Neuronal stem cell (in vitro differentiated cells): ENCODE data around the gene BUD23.

Experiments
- DNase-seq: peaks from one replicate; pipeline ENCODE4 v3.0.0-alpha.2; 2013; ENCODE audit warnings: low spot score
- H2AFZ ChIP-seq: one replicate; pipeline ENCODE4 v1.6.1; 2013; ENCODE audit warnings: mild to moderate bottlenecking, low read length, inconsistent platforms
- H2AK5ac ChIP-seq: 2 replicates; pipeline ENCODE4 v1.6.1; 2013; ENCODE audit warnings: low read depth, mild to moderate bottlenecking, inconsistent platforms, low read length, moderate library complexity, mixed read lengths
- H2BK120ac ChIP-seq: 2 replicates; pipeline ENCODE4 v1.6.1; 2013; ENCODE audit warnings: low read depth, mild to moderate bottlenecking, inconsistent platforms, low read length, moderate library complexity, mixed read lengths
- H2BK12ac ChIP-seq: one replicate; pipeline ENCODE4 v1.6.1; 2013; ENCODE audit warnings: low read length, inconsistent platforms
- H2BK15ac ChIP-seq: 2 replicates; pipeline ENCODE4 v1.6.1; 2013; ENCODE audit warnings: mild to moderate bottlenecking, low read length, inconsistent platforms, mixed read lengths
- H2BK5ac ChIP-seq: one replicate; pipeline ENCODE4 v1.6.1; 2013; ENCODE audit warnings: inconsistent platforms, mild to moderate bottlenecking, low read length, moderate library complexity
- H3K14ac ChIP-seq: one replicate; pipeline ENCODE4 v1.6.1; 2013; ENCODE audit warnings: low read length, inconsistent platforms
- H3K18ac ChIP-seq: 2 replicates; pipeline ENCODE4 v1.6.1; 2013; ENCODE audit warnings: low read length, inconsistent platforms
- H3K23ac ChIP-seq: 2 replicates; pipeline ENCODE4 v1.6.1; 2013; ENCODE audit warnings: low read depth, mild to moderate bottlenecking, mixed read lengths, low read length, inconsistent platforms; ENCODE audit not compliant: poor library complexity
- H3K27ac ChIP-seq: replicated peaks from 3 replicates; pipeline ENCODE4 v1.5.1; 2013; ENCODE audit warnings: low read length, inconsistent platforms
- H3K27me3 ChIP-seq, 3 experiments: 2 replicates each; pipeline ENCODE4 v1.6.1; 2013; ENCODE audit warnings: low read length in 3 of 3, mild to moderate bottlenecking in 2 of 3, inconsistent platforms in 1 of 3, low read depth in 1 of 3, mixed read lengths in 1 of 3, moderate library complexity in 1 of 3; ENCODE audit not compliant: control insufficient read depth in 3 of 3, insufficient read depth in 3 of 3
- H3K36me3 ChIP-seq, 2 donors: replicated peaks in 1 of 2; 2 replicates each; pipeline ENCODE4 v1.6.1; 2013; ENCODE audit warnings: low read length in 2 of 2; ENCODE audit not compliant: control insufficient read depth in 2 of 2, insufficient read depth in 2 of 2
- H3K4ac ChIP-seq: 2 replicates; pipeline ENCODE4 v1.6.1; 2013; ENCODE audit warnings: inconsistent platforms, mild to moderate bottlenecking, low read length, moderate library complexity
- H3K4me1 ChIP-seq, 2 donors: 1 replicate in 1 of 2; 2 replicates in 1 of 2; pipeline ENCODE4 v1.6.1; 2013; ENCODE audit warnings: low read length in 2 of 2, low read depth in 1 of 2; ENCODE audit not compliant: control insufficient read depth in 2 of 2, insufficient read depth in 1 of 2
- H3K4me2 ChIP-seq: one replicate; pipeline ENCODE4 v1.6.1; 2013; ENCODE audit warnings: mild to moderate bottlenecking, low read length, inconsistent platforms; ENCODE audit not compliant: insufficient read depth, poor library complexity, severe bottlenecking
- H3K4me3 ChIP-seq, 2 donors: 2 replicates each; pipeline ENCODE4 v1.5.1; 2013; ENCODE audit warnings: low read length in 2 of 2, mild to moderate bottlenecking in 2 of 2, inconsistent platforms in 1 of 2, moderate library complexity in 1 of 2
- H3K79me1 ChIP-seq: one replicate; pipeline ENCODE4 v1.6.1; 2013; ENCODE audit warnings: low read depth, mild to moderate bottlenecking, inconsistent platforms, low read length, moderate library complexity
- H3K9ac ChIP-seq: one replicate; pipeline ENCODE4 v1.6.1; 2013; ENCODE audit warnings: mild to moderate bottlenecking, low read depth, low read length, inconsistent platforms; ENCODE audit not compliant: poor library complexity
- H3K9me3 ChIP-seq, 2 donors: replicated peaks in 1 of 2; 2 replicates each; pipeline versions ENCODE3 to v1.6.1; 2013; ENCODE audit warnings: low read length in 2 of 2, mild to moderate bottlenecking in 2 of 2, inconsistent platforms in 1 of 2, low read depth in 1 of 2, mixed read lengths in 1 of 2, moderate library complexity in 1 of 2; ENCODE audit not compliant: control insufficient read depth in 2 of 2, insufficient read depth in 1 of 2
- H4K8ac ChIP-seq: one replicate; pipeline ENCODE4 v1.6.1; 2013; ENCODE audit warnings: low read depth, mild to moderate bottlenecking, inconsistent platforms, low read length, moderate library complexity
- H4K91ac ChIP-seq: one replicate; pipeline ENCODE4 v1.6.1; 2013; ENCODE audit warnings: low read length, low read depth, mild to moderate bottlenecking, inconsistent platforms; ENCODE audit not compliant: poor library complexity
- WGBS, 2 donors: extraction: QIAGEN DNeasy Blood & Tissue Kit; methylation state at CpG; one replicate each; pipeline ENCODE4 v1.1.7; 2013; ENCODE audit warnings: missing lambda C conversion rate in 2 of 2, mixed read lengths in 1 of 2; ENCODE audit not compliant: insufficient read length in 2 of 2, insufficient replicate concordance in 1 of 2; ENCODE audit errors: extremely low coverage in 2 of 2; 5-methylcytosine and 5-hydroxymethylcytosine counted together

Gene BUD23

GRCh38 chr7:73703757-73704639 is 20.6 kb downstream of the BUD23 start:
- no peak overlapping the region for H3K27ac ChIP-seq
- peak overlapping the region; percentile 90 for H2AK5ac ChIP-seq
- H4K8ac ChIP-seq: peak overlapping the region; percentile 19
- H3K18ac ChIP-seq: peak overlapping the region; percentile 94
- peaks cover 3% of the 10 kb centered on the region for H3K79me1 ChIP-seq
- H3K23ac ChIP-seq: peak overlapping the region; percentile 65
- peak; percentile 88 for DNase-seq
- peaks cover 7 to 13% of the 10 kb centered on the region in 2 donors for H3K4me1 ChIP-seq
- no peak overlapping the region for H2BK5ac ChIP-seq
- H4K91ac ChIP-seq: no peak overlapping the region
- H3K36me3 ChIP-seq: peaks cover 14 to 30% of the 10 kb centered on the region in 2 donors
- H3K14ac ChIP-seq: peak overlapping the region; percentile 2
- no peak overlapping the region for H3K4me3 ChIP-seq
- H2BK15ac ChIP-seq: no peak overlapping the region
- H3K9ac ChIP-seq: peak overlapping the region; percentile 92
- peak overlapping the region; percentile 93 for H3K4ac ChIP-seq
- H3K27me3 ChIP-seq: no peaks in the 10 kb centered on the region
- WGBS, 2 donors: no CpG with 5 or more reads among the region's 45 CpGs
- peak overlapping the region; percentile 90 for H2BK12ac ChIP-seq
- no peak overlapping the region for H2BK120ac ChIP-seq
- H3K4me2 ChIP-seq: peak overlapping the region; percentile 45
- no peak overlapping the region for H2AFZ ChIP-seq
- H3K9me3 ChIP-seq: no peaks in the 10 kb centered on the region

GRCh38 chr7:73704640-73705550 is 21.5 kb downstream of the BUD23 start:
- H3K79me1 ChIP-seq: peaks cover 3% of the 10 kb centered on the region
- DNase-seq: no peak
- peak overlapping the region; percentile 54 for H2BK5ac ChIP-seq

GRCh38 chr7:73705551-73705920 is 22.1 kb downstream of the BUD23 start:
- peak overlapping the region; percentile 60 for H3K9ac ChIP-seq
- H3K9me3 ChIP-seq: no peaks in the 10 kb centered on the region
- no peak overlapping the region for H2AFZ ChIP-seq
- peaks cover 7 to 13% of the 10 kb centered on the region in 2 donors for H3K4me1 ChIP-seq
- peaks cover 6% of the 10 kb centered on the region for H3K79me1 ChIP-seq
- H3K4ac ChIP-seq: no peak overlapping the region
- no peak overlapping the region for H3K27ac ChIP-seq
- H3K23ac ChIP-seq: no peak overlapping the region
- H3K36me3 ChIP-seq: peaks cover 11 to 15% of the 10 kb centered on the region in 2 donors
- H4K91ac ChIP-seq: no peak overlapping the region
- WGBS, 2 donors: no CpG with 5 or more reads among the region's 10 CpGs
- peak overlapping the region; percentile 32 for H2AK5ac ChIP-seq
- no peak overlapping the region for H3K14ac ChIP-seq
- H3K27me3 ChIP-seq: no peaks in the 10 kb centered on the region
- no peak overlapping the region for H3K18ac ChIP-seq
- H2BK120ac ChIP-seq: no peak overlapping the region
- H2BK12ac ChIP-seq: no peak overlapping the region
- no peak overlapping the region for H3K4me3 ChIP-seq
- H2BK5ac ChIP-seq: peak overlapping the region; percentile 54
- no peak overlapping the region for H3K4me2 ChIP-seq
- no peak for DNase-seq
- no peak overlapping the region for H4K8ac ChIP-seq
- peak overlapping the region; percentile 30 for H2BK15ac ChIP-seq

More at GRCh38 chr7:73704640-73705550, 21.5 kb downstream of the BUD23 start:
- Histone ChIP-seq H2AFZ (no peak overlapping the region), H3K4me1 (peaks cover 7 to 13% of the 10 kb centered on the region in 2 donors), H3K9me3 (no peaks in the 10 kb centered on the region), H4K8ac (no peak overlapping the region), H3K4me2 (no peak overlapping the region), H3K4ac (no peak overlapping the region), H3K27ac (no peak overlapping the region), H2BK120ac (no peak overlapping the region), H2AK5ac (peak overlapping the region; percentile 6), H3K36me3 (peaks cover 11 to 21% of the 10 kb centered on the region in 2 donors), H3K23ac (no peak overlapping the region), H3K18ac (peak overlapping the region; percentile 91), H3K14ac (peak overlapping the region; percentile 2), H3K4me3 (no peak overlapping the region), H3K9ac (peak overlapping the region; percentile 92), H2BK15ac (no peak overlapping the region), H2BK12ac (peak overlapping the region; percentile 7), H3K27me3 (no peaks in the 10 kb centered on the region), H4K91ac (no peak overlapping the region)
- WGBS, 2 donors: no CpG with 5 or more reads among the region's 23 CpGs
